ENCODE data around the gene TYMS.

DNA sequence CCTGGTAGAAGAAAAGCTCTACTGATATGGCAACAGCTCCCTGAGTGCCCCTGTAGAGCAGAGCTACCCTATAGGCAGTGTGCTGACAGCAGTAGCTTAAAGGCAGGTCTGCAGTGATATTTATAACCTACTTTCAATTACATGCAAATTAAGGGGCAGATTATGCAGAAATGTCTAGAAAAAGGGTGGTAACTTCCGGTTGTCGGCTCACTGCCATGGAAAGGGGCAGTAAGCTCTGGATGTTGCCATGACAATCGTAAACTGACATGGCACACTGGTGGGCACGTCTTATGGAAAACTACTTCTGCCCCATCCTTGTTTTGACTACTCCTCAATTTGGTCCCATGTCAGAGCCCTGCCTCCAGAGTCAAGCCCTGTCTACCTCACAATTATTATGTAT is 2.9 kb upstream of the TYMS start:
- TF ChIP-seq, protein P1, sequence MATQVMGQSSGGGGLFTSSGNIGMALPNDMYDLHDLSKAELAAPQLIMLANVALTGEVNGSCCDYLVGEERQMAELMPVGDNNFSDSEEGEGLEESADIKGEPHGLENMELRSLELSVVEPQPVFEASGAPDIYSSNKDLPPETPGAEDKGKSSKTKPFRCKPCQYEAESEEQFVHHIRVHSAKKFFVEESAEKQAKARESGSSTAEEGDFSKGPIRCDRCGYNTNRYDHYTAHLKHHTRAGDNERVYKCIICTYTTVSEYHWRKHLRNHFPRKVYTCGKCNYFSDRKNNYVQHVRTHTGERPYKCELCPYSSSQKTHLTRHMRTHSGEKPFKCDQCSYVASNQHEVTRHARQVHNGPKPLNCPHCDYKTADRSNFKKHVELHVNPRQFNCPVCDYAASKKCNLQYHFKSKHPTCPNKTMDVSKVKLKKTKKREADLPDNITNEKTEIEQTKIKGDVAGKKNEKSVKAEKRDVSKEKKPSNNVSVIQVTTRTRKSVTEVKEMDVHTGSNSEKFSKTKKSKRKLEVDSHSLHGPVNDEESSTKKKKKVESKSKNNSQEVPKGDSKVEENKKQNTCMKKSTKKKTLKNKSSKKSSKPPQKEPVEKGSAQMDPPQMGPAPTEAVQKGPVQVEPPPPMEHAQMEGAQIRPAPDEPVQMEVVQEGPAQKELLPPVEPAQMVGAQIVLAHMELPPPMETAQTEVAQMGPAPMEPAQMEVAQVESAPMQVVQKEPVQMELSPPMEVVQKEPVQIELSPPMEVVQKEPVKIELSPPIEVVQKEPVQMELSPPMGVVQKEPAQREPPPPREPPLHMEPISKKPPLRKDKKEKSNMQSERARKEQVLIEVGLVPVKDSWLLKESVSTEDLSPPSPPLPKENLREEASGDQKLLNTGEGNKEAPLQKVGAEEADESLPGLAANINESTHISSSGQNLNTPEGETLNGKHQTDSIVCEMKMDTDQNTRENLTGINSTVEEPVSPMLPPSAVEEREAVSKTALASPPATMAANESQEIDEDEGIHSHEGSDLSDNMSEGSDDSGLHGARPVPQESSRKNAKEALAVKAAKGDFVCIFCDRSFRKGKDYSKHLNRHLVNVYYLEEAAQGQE (IDR thresholded peaks at IDR 0.05; ENCODE audit: insufficient read depth in 1 of 2, low read depth in 2 of 2, low read length in 2 of 2): no peak
- no peak for TF ChIP-seq POLR2AphosphoS5 (IDR thresholded peaks at IDR 0.05; ENCODE audit: low read depth, low read length)
- TF ChIP-seq TAF1 (IDR thresholded peaks at IDR 0.05; ENCODE audit: borderline replicate concordance, insufficient read depth, low read length): no peak
- TF ChIP-seq SIN3A (IDR thresholded peaks at IDR 0.05; ENCODE audit: borderline replicate concordance, insufficient read depth, low read length): no peak
